HEK293 (cell line): ENCODE results near the gene NAV2.

Experiments
- CTCF ChIP-seq: fragments of 450-650 bp; formaldehyde crosslinking; IDR thresholded peaks from 2 replicates; pipeline ENCODE4 v1.5.1; 2016; ENCODE audit warnings: missing biosample characterization, missing genetic modification characterization
- ZBTB8A ChIP-seq: fragments of 450-650 bp; formaldehyde crosslinking; IDR thresholded peaks from 2 replicates; pipeline ENCODE4 v1.5.1; 2016; ENCODE audit warnings: missing biosample characterization, missing genetic modification characterization
- ZNF23 ChIP-seq: fragments of 450-650 bp; formaldehyde crosslinking; IDR thresholded peaks from 2 replicates; pipeline ENCODE4 v1.5.1; 2016; ENCODE audit warnings: missing biosample characterization, missing genetic modification characterization, borderline replicate concordance
- ZNF600 ChIP-seq: fragments of 450-650 bp; formaldehyde crosslinking; IDR thresholded peaks from 2 replicates; pipeline ENCODE4 v1.5.1; 2016; ENCODE audit warnings: missing biosample characterization, missing genetic modification characterization

GRCh38 chr11:20047006-20047768 is 334.6 kb downstream of the NAV2 start:
- TF ChIP-seq ZNF600 (tag by site-specific recombination): no peak
- TF ChIP-seq CTCF (tag by site-specific recombination): no peak
- TF ChIP-seq ZNF23 (tag by site-specific recombination): no peak
- no peak for TF ChIP-seq ZBTB8A (tag by site-specific recombination)
